Measurements from ENCODE around the gene USP34.

The USP34 gene

DNA sequence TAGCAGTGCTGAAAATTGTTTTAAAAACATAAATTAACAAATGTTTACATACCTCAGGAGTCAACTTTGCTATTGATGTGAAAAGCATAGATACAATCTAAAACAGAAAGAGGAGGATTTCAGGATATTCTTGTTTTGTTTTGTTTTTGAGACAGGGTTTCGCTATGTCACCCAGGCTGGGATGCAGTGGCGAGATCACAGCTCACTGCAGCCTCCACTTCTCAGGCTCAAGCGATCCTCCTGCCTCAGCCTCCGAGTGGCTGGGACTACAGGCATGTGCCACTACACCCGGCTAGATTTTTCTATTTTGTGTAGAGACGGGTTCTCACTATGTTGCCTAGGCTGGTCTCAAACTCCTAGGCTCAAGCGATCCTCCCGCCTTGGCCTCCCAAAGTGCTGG lies 248.3 kb downstream of the USP34 start:
- TF ChIP-seq, protein P1, sequence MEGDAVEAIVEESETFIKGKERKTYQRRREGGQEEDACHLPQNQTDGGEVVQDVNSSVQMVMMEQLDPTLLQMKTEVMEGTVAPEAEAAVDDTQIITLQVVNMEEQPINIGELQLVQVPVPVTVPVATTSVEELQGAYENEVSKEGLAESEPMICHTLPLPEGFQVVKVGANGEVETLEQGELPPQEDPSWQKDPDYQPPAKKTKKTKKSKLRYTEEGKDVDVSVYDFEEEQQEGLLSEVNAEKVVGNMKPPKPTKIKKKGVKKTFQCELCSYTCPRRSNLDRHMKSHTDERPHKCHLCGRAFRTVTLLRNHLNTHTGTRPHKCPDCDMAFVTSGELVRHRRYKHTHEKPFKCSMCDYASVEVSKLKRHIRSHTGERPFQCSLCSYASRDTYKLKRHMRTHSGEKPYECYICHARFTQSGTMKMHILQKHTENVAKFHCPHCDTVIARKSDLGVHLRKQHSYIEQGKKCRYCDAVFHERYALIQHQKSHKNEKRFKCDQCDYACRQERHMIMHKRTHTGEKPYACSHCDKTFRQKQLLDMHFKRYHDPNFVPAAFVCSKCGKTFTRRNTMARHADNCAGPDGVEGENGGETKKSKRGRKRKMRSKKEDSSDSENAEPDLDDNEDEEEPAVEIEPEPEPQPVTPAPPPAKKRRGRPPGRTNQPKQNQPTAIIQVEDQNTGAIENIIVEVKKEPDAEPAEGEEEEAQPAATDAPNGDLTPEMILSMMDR (conservative IDR thresholded peaks at IDR 0.05; ENCODE audit: low read length) = no peak
- no peak for DNase-seq (ENCODE audit: low read depth)
- no peak overlapping the region for H3K4me3 ChIP-seq (ENCODE audit: low read length)

DNA sequence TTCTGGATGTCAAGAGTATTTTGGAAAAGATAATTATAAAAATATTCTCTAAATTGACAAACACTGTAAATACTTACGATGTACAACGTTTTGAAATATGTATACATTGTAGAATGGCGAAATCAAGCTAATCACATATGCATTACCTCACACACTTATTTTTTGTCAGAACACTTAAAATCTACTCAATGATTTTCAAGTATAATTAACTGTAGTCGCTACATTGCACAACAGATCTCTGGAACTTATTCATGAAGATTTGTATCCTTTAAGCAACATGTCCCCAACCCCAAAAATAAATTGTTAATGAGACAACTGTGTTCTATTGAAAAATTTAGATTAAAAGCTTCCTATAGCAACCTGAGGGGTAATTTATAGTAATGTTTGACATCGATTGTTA lies 249.1 kb downstream of the USP34 start:
- no peak overlapping the region for H3K4me3 ChIP-seq (ENCODE audit: low read length)
- DNase-seq (ENCODE audit: low read depth) = no peak
- TF ChIP-seq, protein P1 (conservative IDR thresholded peaks at IDR 0.05; ENCODE audit: low read length) = no peak

DNA sequence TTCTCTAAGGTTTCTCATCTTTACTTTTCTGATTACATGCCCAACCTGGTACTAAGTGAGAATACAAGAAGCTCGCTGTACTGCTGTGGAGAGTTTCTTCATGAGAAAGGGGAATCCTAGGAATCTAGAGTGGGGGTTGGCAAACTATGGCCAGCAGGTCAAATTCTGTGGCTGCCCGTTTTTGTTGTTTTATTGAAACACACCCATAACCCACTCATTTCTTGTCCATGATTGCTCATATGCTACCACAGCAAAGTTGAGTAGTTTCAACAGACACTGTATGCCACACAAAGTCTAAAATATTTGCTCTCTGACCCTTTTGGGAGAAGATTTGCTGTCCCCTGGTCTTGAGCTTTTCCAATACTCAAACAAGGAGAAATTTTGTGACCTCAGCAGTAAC lies 250.1 kb downstream of the USP34 start:
- TF ChIP-seq, protein P1 (conservative IDR thresholded peaks at IDR 0.05; ENCODE audit: low read length) = no peak
- no peak overlapping the region for H3K4me3 ChIP-seq (ENCODE audit: low read length)
- peak; percentile 50 for DNase-seq (ENCODE audit: low read depth)

DNA sequence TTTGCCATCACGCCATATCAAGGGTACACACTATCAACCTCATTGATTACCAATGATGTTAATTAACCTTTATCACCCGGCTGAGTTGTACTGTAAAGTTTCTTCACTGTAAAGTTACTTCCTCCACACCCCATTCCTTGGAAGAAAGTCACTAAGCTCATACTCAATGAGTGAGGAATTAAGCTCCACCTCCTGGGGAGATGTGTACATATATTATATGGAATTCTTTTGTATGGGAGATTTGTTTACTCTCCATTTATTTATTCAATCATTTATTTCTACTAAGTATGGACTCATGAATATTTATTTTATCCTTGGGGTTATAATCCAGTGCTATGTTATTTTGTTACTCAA lies 252.1 kb downstream of the USP34 start:
- no peak for DNase-seq (ENCODE audit: low read depth)
- H3K4me3 ChIP-seq (ENCODE audit: low read length) = no peak overlapping the region
- TF ChIP-seq, protein P1 (conservative IDR thresholded peaks at IDR 0.05; ENCODE audit: low read length) = no peak

DNA sequence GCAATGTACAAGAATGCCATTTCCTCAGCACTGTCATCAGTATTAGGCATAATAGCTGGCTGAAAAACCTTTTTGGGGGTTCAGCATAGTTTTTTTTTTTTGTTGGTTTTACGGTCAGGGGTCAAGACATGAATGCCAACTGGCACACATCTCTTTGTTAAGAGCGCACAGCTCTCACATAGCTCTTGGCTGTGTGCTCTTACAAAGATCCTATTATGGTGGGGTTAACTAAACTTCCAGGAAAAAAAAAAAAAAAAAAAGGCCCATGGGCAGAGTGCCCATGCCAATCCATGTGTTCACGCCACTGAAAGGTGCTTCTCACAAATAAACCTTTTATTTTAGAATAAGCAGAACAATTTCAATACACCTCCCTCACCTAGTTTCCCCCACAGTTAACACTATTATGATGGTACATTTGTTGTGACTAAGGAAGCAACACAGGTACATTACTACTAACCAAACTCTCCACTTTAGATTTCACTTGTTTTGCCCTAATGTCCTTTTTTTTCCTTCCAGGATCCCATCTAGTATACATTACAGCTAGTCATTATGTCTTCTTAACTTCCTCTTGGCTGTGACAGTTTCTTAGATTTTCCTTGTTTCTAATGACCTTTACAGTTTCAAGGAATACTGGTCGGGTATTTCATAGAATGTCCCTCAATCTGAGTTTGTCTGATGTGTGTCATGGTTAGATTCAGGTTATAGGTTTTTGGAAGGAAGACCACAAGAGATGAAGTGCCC lies 252.6 kb downstream of the USP34 start:
- H3K4me3 ChIP-seq (ENCODE audit: low read length) = no peak overlapping the region
- DNase-seq (ENCODE audit: low read depth) = no peak
- TF ChIP-seq, protein P1 (conservative IDR thresholded peaks at IDR 0.05; ENCODE audit: low read length) = no peak

DNA sequence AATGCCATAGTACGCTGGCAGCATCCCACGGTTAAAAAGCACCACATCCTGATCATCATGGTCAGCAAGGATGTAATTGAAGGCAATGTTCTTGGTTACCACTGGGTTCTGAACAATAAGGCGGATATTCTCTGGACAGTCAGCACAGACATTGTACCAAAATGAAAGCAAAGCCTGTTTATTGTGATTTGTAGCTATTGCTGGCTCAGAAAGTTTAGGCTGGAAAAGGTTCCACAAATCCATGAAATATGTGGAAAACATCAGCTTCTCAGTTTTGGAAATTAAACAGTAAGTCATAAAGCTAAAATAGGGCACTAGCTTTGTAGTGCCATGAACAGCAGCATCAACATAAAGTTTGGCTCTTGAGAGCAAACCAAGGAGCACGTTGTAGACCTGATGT lies 256.7 kb downstream of the USP34 start:
- H3K4me3 ChIP-seq (ENCODE audit: low read length) = no peak overlapping the region
- no peak for DNase-seq (ENCODE audit: low read depth)
- TF ChIP-seq, protein P1 (conservative IDR thresholded peaks at IDR 0.05; ENCODE audit: low read length) = no peak

DNA sequence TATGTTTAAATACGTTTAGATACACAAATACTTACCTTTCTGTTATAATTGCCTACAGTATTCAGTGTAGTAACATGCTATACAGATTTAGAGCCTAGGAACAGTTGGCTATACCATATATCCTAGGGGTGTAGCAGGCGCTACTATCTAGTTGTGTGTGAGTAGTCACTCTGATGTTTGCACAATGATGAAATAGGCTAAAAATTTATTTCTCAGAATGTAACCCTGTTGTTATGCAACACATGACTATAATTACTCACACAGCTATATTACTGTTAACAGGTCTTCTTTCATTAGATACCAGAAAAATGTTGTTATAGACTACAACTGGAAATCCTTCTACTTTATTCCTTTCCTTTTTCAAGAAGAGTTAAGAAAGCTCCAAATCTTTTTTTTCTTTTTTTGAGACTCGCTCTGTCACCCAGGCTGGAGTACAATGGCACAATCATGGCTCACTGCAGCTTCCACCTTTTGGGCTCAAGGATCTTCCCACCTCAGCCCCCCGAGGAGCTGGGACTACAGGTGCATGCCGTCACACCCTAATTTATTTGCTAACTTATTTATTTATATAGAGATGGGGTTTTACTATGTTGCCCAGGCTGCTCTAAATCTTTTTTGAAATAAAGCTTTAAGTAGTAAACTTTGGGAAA lies 260.4 kb downstream of the USP34 start:
- no peak overlapping the region for H3K4me3 ChIP-seq (ENCODE audit: low read length)
- DNase-seq (ENCODE audit: low read depth) = peak; percentile 86
- TF ChIP-seq, protein P1 (conservative IDR thresholded peaks at IDR 0.05; ENCODE audit: low read length) = no peak
